HG03066 (cell line): ENCODE data around the gene COX7C.
"Not testable (repeated sequence)": the region's sequence is repeated elsewhere in the genome, so short reads cannot be mapped to it uniquely, and the experiment has no call there.

Experiments
- ATAC-seq: cut with Tn5 transposase; IDR thresholded peaks from one replicate; pipeline ENCODE4 v1.9.1; 2021; ENCODE audit warnings: low read depth; ENCODE audit not compliant: unreplicated experiment

COX7C gene

GRCh38 chr5:86617756-86618576 lies at the start of gene COX7C:
TSS of gene COX7C (plus strand) at chr5:86617941. CDS start at chr5:86618056, 115 bp downstream.
- ATAC-seq = peak; percentile 98

GRCh38 chr5:86569522-86570426 lies 48.0 kb upstream of the COX7C start:
- not testable (repeated sequence) for ATAC-seq

- no peak for ATAC-seq
These were observed 47.2 kb upstream of the COX7C start for GRCh38 chr5:86570427-86571083.

GRCh38 chr5:86571109-86571508 lies 46.6 kb upstream of the COX7C start:
- ATAC-seq = not testable (repeated sequence)

GRCh38 chr5:86572825-86573517 lies 44.8 kb upstream of the COX7C start:
- no peak for ATAC-seq

- no peak for ATAC-seq
These were observed 38.2 kb upstream of the COX7C start for GRCh38 chr5:86579502-86579901.

GRCh38 chr5:86596476-86596875 lies 21.3 kb upstream of the COX7C start:
- ATAC-seq = no peak

- ATAC-seq = no peak
These were observed 11.9 kb upstream of the COX7C start for GRCh38 chr5:86605881-86606280.

- no peak for ATAC-seq
These were observed 4.3 kb upstream of the COX7C start for GRCh38 chr5:86613455-86613854.

GRCh38 chr5:86617309-86617755 lies 409 bp upstream of the COX7C start:
- no peak for ATAC-seq

GRCh38 chr5:86623785-86624483 lies 6.2 kb downstream of the COX7C start:
- ATAC-seq = no peak

- no peak for ATAC-seq
These were observed 7.4 kb downstream of the COX7C start for GRCh38 chr5:86625148-86625547.

GRCh38 chr5:86626149-86626548 lies 8.4 kb downstream of the COX7C start:
- no peak for ATAC-seq

- no peak for ATAC-seq
These were observed 13.4 kb downstream of the COX7C start for GRCh38 chr5:86631165-86631564.

GRCh38 chr5:86640998-86641397 lies 23.3 kb downstream of the COX7C start:
- ATAC-seq = no peak

- ATAC-seq = no peak
These were observed 27.1 kb downstream of the COX7C start for GRCh38 chr5:86644843-86645242.

GRCh38 chr5:86645885-86646284 lies 28.1 kb downstream of the COX7C start:
- ATAC-seq = no peak

GRCh38 chr5:86646671-86647070 lies 28.9 kb downstream of the COX7C start:
- no peak for ATAC-seq

GRCh38 chr5:86649832-86650505 lies 32.2 kb downstream of the COX7C start:
- ATAC-seq = no peak
